HEK293 (cell line): ENCODE data around the gene HDLBP.

Experiments
- CTCF ChIA-PET: fragments of 350-600 bp; formaldehyde crosslinking; extraction: SDS; loops from one replicate; lab custom pipeline; 2021; ENCODE audit warnings: antibody characterized with exemption; lab: Yijun Ruan, JAX
- POLR2A ChIA-PET: fragments of 300-600 bp; formaldehyde crosslinking; extraction: SDS; loops from one replicate; lab custom pipeline; 2020; ENCODE audit warnings: antibody characterized with exemption, inconsistent platforms; lab: Yijun Ruan, JAX
- H3K27ac ChIP-seq: fragments of 200-500 bp; sonication (Bioruptor generic); 2 replicates; pipeline ENCODE4 v1.5.1; 2014; ENCODE audit warnings: low read depth, low read length, control low read depth, inconsistent platforms; ENCODE audit errors: extremely low read depth
- H3K36me3 ChIP-seq, 2 experiments: fragments of 200-500 bp in 1 of 2; sonication (Bioruptor generic) in 1 of 2; 1 replicate in 1 of 2; 2 replicates in 1 of 2; pipeline ENCODE4 v1.5.1; 2014 to 2017; ENCODE audit warnings: inconsistent platforms in 2 of 2, low read length in 2 of 2; ENCODE audit not compliant: control insufficient read depth in 2 of 2, insufficient read depth in 1 of 2
- H3K4me1 ChIP-seq: fragments of 200-500 bp; sonication (Bioruptor generic); 2 replicates; pipeline ENCODE4 v1.5.1; 2014; ENCODE audit warnings: mild to moderate bottlenecking, low read length, inconsistent platforms; ENCODE audit not compliant: control insufficient read depth, insufficient read depth
- H3K4me3 ChIP-seq: 2 replicates; pipeline ENCODE4 v1.5.1; 2011; ENCODE audit warnings: low read depth, mild to moderate bottlenecking, control low read depth, low read length, moderate library complexity
- H3K9me3 ChIP-seq: fragments of 200-500 bp; sonication (Bioruptor generic); 2 replicates; pipeline ENCODE4 v1.5.1; 2014; ENCODE audit warnings: low read depth, low read length, inconsistent platforms; ENCODE audit not compliant: control insufficient read depth, insufficient read depth
- GLIS1 ChIP-seq: fragments of 450-650 bp; formaldehyde crosslinking; IDR thresholded peaks from 2 replicates; pipeline ENCODE4 v1.5.1; 2016; ENCODE audit warnings: missing biosample characterization, missing genetic modification characterization
- KLF7 ChIP-seq: fragments of 450-650 bp; formaldehyde crosslinking; IDR thresholded peaks from 2 replicates; pipeline ENCODE4 v1.5.1; 2016; ENCODE audit warnings: missing biosample characterization, missing genetic modification characterization, borderline replicate concordance
- SCRT2 ChIP-seq: fragments of 450-650 bp; formaldehyde crosslinking; IDR thresholded peaks from 2 replicates; pipeline ENCODE4 v1.5.1; 2016; ENCODE audit warnings: missing biosample characterization, missing genetic modification characterization
- YY1 ChIP-seq: fragments of 450-650 bp; formaldehyde crosslinking; IDR thresholded peaks from 2 replicates; pipeline ENCODE4 v1.5.1; 2018; ENCODE audit warnings: missing biosample characterization, missing genetic modification characterization
- ZFHX2 ChIP-seq: fragments of 450-650 bp; formaldehyde crosslinking; conservative IDR thresholded peaks from 2 replicates; pipeline ENCODE4 v1.5.1; 2016; ENCODE audit warnings: missing biosample characterization, missing genetic modification characterization
- ZNF239 ChIP-seq: fragments of 450-650 bp; formaldehyde crosslinking; IDR thresholded peaks from 2 replicates; pipeline ENCODE4 v1.5.1; 2016; ENCODE audit warnings: missing biosample characterization, missing genetic modification characterization
- ZNF518A ChIP-seq: fragments of 450-650 bp; formaldehyde crosslinking; conservative IDR thresholded peaks from 2 replicates; pipeline ENCODE4 v1.5.1; 2016; ENCODE audit warnings: low read depth, missing biosample characterization, missing genetic modification characterization
- ZNF549 ChIP-seq: fragments of 450-650 bp; IDR thresholded peaks from 2 replicates; pipeline ENCODE4 v1.5.1; 2018; ENCODE audit warnings: missing biosample characterization, missing genetic modification characterization, mild to moderate bottlenecking, inconsistent platforms, moderate library complexity
- ZNF645 ChIP-seq: fragments of 450-650 bp; formaldehyde crosslinking; IDR thresholded peaks from 2 replicates; pipeline ENCODE4; 2016; ENCODE audit warnings: missing biosample characterization, missing genetic modification characterization
- ZNF76 ChIP-seq: fragments of 450-650 bp; formaldehyde crosslinking; IDR thresholded peaks from 2 replicates; pipeline ENCODE4; 2016; ENCODE audit warnings: low read depth, missing biosample characterization, missing genetic modification characterization, borderline replicate concordance
- ZNF830 ChIP-seq: fragments of 450-650 bp; IDR thresholded peaks from 2 replicates; pipeline ENCODE4 v1.5.0; 2018; ENCODE audit warnings: missing biosample characterization, missing genetic modification characterization, low read depth, mild to moderate bottlenecking, moderate library complexity
- TF ChIP-seq, protein P1 (sequence below): fragments of 450-650 bp; IDR thresholded peaks from 2 replicates; pipeline ENCODE4 v1.5.1; 2018; ENCODE audit warnings: missing biosample characterization, mild to moderate bottlenecking, missing genetic modification characterization

The HDLBP gene

GRCh38 chr2:241330616-241330981 is 15.1 kb upstream of the HDLBP start:
- no peak overlapping the region for H3K4me3 ChIP-seq
- ChIA-PET POLR2A (interaction anchor here (1.1 kb wide), 1 partner anchor 28 kb away, joined by 3 read pairs; no protein-coding TSS in a partner anchor), CTCF (interaction anchor here (0.6 kb wide), 2 partner anchors 9 to 226 kb away, joined by 3 read pairs; no protein-coding TSS in a partner anchor)
- peaks cover 41 to 72% of the 10 kb centered on the region in 2 experiments for H3K36me3 ChIP-seq
- no peaks in the 10 kb centered on the region for H3K9me3 ChIP-seq
- H3K4me1 ChIP-seq: no peaks in the 10 kb centered on the region
- TF ChIP-seq SCRT2 (tag by site-specific recombination): no peak
- no peak for TF ChIP-seq YY1 (tag by site-specific recombination)
- TF ChIP-seq GLIS1: no peak
- TF ChIP-seq KLF7 (tag by site-specific recombination): no peak
- no peak for TF ChIP-seq ZNF549
- no peak for TF ChIP-seq ZNF239 (tag by site-specific recombination)
- no peak for TF ChIP-seq ZNF645 (tag by site-specific recombination)
- TF ChIP-seq, protein P1, sequence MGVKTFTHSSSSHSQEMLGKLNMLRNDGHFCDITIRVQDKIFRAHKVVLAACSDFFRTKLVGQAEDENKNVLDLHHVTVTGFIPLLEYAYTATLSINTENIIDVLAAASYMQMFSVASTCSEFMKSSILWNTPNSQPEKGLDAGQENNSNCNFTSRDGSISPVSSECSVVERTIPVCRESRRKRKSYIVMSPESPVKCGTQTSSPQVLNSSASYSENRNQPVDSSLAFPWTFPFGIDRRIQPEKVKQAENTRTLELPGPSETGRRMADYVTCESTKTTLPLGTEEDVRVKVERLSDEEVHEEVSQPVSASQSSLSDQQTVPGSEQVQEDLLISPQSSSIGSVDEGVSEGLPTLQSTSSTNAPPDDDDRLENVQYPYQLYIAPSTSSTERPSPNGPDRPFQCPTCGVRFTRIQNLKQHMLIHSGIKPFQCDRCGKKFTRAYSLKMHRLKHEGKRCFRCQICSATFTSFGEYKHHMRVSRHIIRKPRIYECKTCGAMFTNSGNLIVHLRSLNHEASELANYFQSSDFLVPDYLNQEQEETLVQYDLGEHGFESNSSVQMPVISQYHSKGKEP (tag by site-specific recombination): no peak
- TF ChIP-seq ZNF76: no peak
- TF ChIP-seq ZNF518A (tag by site-specific recombination): no peak
- TF ChIP-seq ZFHX2 (tag by site-specific recombination): no peak
- TF ChIP-seq, all 188 proteins: peak for 0
- no peak overlapping the region for H3K27ac ChIP-seq

GRCh38 chr2:241329669-241330615 is 14.5 kb upstream of the HDLBP start:
- TF ChIP-seq ZNF830 (tag by site-specific recombination) (no peak), SCRT2 (tag by site-specific recombination) (peak; percentile 65)
- peaks cover 48 to 71% of the 10 kb centered on the region in 2 experiments for H3K36me3 ChIP-seq
- H3K4me1 ChIP-seq: no peaks in the 10 kb centered on the region
- no peak overlapping the region for H3K27ac ChIP-seq
- no peaks in the 10 kb centered on the region for H3K9me3 ChIP-seq
- ChIA-PET CTCF (interaction anchor here (0.6 to 0.7 kb wide), 2 partner anchors 226 to 478 kb away, joined by 3 read pairs; no protein-coding TSS in a partner anchor), POLR2A (interaction anchor here (1.1 kb wide), 1 partner anchor 29 kb away, joined by 3 read pairs; no protein-coding TSS in a partner anchor)
- no peak overlapping the region for H3K4me3 ChIP-seq
